Fibroblast of lung (primary cell): ENCODE measurements around the gene C16orf96. TPM values are rescaled to one million over a fixed set of nuclear protein-coding genes. Genes with fewer than 3 reads are reported as not detected.

Source experiments
- DNase-seq, 2 donors: peaks; one replicate each; pipeline versions ENCODE4 v3.0.0 to v3.0.0-alpha.2; 2010; ENCODE audit warnings: low read depth in 2 of 2
- H2AFZ ChIP-seq: 2 replicates; pipeline ENCODE4 v1.5.1; 2012; ENCODE audit warnings: low read length, control low read depth, inconsistent platforms
- H3K27ac ChIP-seq: 2 replicates; pipeline ENCODE4 v1.5.1; 2011; ENCODE audit warnings: low read length, control low read depth; ENCODE audit not compliant: insufficient read depth
- H3K27me3 ChIP-seq: 2 replicates; pipeline ENCODE4 v1.5.1; 2011; ENCODE audit warnings: mild to moderate bottlenecking, low read length; ENCODE audit not compliant: control insufficient read depth, insufficient read depth
- H3K36me3 ChIP-seq: 2 replicates; pipeline ENCODE4 v1.5.1; 2011; ENCODE audit warnings: low read length; ENCODE audit not compliant: control insufficient read depth, insufficient read depth
- H3K4me1 ChIP-seq: 2 replicates; pipeline ENCODE4 v1.5.1; 2011; ENCODE audit warnings: low read length; ENCODE audit not compliant: control insufficient read depth, insufficient read depth; ENCODE audit errors: extremely low read depth
- H3K4me2 ChIP-seq: 2 replicates; pipeline ENCODE4 v1.5.1; 2011; ENCODE audit warnings: low read length, control low read depth; ENCODE audit not compliant: insufficient read depth; ENCODE audit errors: extremely low read depth
- H3K4me3 ChIP-seq, 4 experiments: fragments of 200-600 bp in 1 of 4; sonication (generic) in 1 of 4; replicated peaks in 1 of 4; 2 replicates each; pipeline ENCODE4 v1.5.1; 2011 to 2016; ENCODE audit warnings: low read length in 4 of 4, low read depth in 3 of 4, mild to moderate bottlenecking in 3 of 4, control low read depth in 2 of 4, inconsistent platforms in 1 of 4, mixed read lengths in 1 of 4; ENCODE audit not compliant: insufficient read depth in 1 of 4; ENCODE audit errors: control extremely low read depth in 1 of 4
- H3K79me2 ChIP-seq: 2 replicates; pipeline ENCODE4 v1.5.1; 2012; ENCODE audit warnings: mild to moderate bottlenecking, low read length, inconsistent platforms; ENCODE audit not compliant: control insufficient read depth, insufficient read depth
- H3K9ac ChIP-seq: 2 replicates; pipeline ENCODE4 v1.5.1; 2011; ENCODE audit warnings: mild to moderate bottlenecking, low read length, control low read depth; ENCODE audit not compliant: insufficient read depth
- H3K9me3 ChIP-seq: 2 replicates; pipeline ENCODE4 v1.5.1; 2012; ENCODE audit warnings: low read depth, low read length; ENCODE audit not compliant: control insufficient read depth, insufficient read depth
- H4K20me1 ChIP-seq: 2 replicates; pipeline ENCODE4 v1.5.1; 2011; ENCODE audit warnings: low read length; ENCODE audit not compliant: control insufficient read depth, insufficient read depth; ENCODE audit errors: extremely low read depth
- CTCF ChIP-seq, 2 donors: IDR thresholded peaks in 1 of 2; conservative IDR thresholded peaks in 1 of 2; 1 replicate in 1 of 2; 2 replicates in 1 of 2; pipeline ENCODE4 v1.5.1; 2011 to 2012; ENCODE audit warnings: low read length in 2 of 2, control low read depth in 1 of 2, inconsistent platforms in 1 of 2, low read depth in 1 of 2, mild to moderate bottlenecking in 1 of 2
- EZH2 ChIP-seq: IDR thresholded peaks from 2 replicates; pipeline ENCODE4 v1.5.1; 2012; ENCODE audit warnings: low read length, control low read depth, mild to moderate bottlenecking; ENCODE audit errors: missing control alignments
- polyA plus RNA-seq, 2 donors: library from polyadenylated mRNA; depleted of rRNA in 1 of 2; stranded (reverse) in 1 of 2; unstranded in 1 of 2; fragments of >200 nt; gene quantifications; 2 replicates each; pipeline ENCODE4 v1.2.1, GENCODE V29; 2011 to 2012; ENCODE audit warnings: missing spikeins in 1 of 2
- total RNA-seq: library from RNA; depleted of rRNA; stranded (reverse); fragments of >200 nt; gene quantifications from 2 replicates; pipeline ENCODE4 v1.2.1, GENCODE V29; 2014

Gene C16orf96
- total and polyA plus RNA-seq, 2 donors (not counting 1 experiment from before 2014, with no cell fraction given), result under 0.01 TPM; not detected in 1

- H3K4me2 ChIP-seq, result no peak overlapping the region
- no peak overlapping the region for H3K9ac ChIP-seq
- no peak overlapping the region for H3K4me3 ChIP-seq
- H3K79me2 ChIP-seq, result peaks cover 12% of the 10 kb centered on the region
- no peak overlapping the region for H3K27ac ChIP-seq
- DNase-seq, result no peak
- H3K9me3 ChIP-seq, result no peaks in the 10 kb centered on the region
- H3K4me1 ChIP-seq, result peaks cover 4% of the 10 kb centered on the region
- H3K36me3 ChIP-seq, result no peaks in the 10 kb centered on the region
- H3K27me3 ChIP-seq, result no peaks in the 10 kb centered on the region
- H2AFZ ChIP-seq, result no peak overlapping the region
- no peak for TF ChIP-seq CTCF (conservative IDR thresholded peaks at IDR 0.05 in 1 of 2, IDR thresholded peaks at IDR 0.05 in 1 of 2; ENCODE audit: low read depth in 1 of 2, low read length in 2 of 2)
- no peak for TF ChIP-seq EZH2
- no peaks in the 10 kb centered on the region for H4K20me1 ChIP-seq
These were observed 61.7 kb downstream of the C16orf96 start for GRCh38 chr16:4617880-4618279.

- DNase-seq, result no peak
- no peak overlapping the region for H2AFZ ChIP-seq
- H3K4me2 ChIP-seq, result no peak overlapping the region
- H4K20me1 ChIP-seq, result no peaks in the 10 kb centered on the region
- no peaks in the 10 kb centered on the region for H3K27me3 ChIP-seq
- H3K36me3 ChIP-seq, result no peaks in the 10 kb centered on the region
- TF ChIP-seq CTCF (conservative IDR thresholded peaks at IDR 0.05 in 1 of 2, IDR thresholded peaks at IDR 0.05 in 1 of 2; ENCODE audit: low read depth in 1 of 2, low read length in 2 of 2) (no peak), EZH2 (no peak)
- no peak overlapping the region for H3K27ac ChIP-seq
- H3K9me3 ChIP-seq, result no peaks in the 10 kb centered on the region
- peaks cover 3% of the 10 kb centered on the region for H3K79me2 ChIP-seq
- no peak overlapping the region for H3K4me3 ChIP-seq
- H3K9ac ChIP-seq, result no peak overlapping the region
- H3K4me1 ChIP-seq, result peaks cover 2% of the 10 kb centered on the region
These were observed 62.7 kb downstream of the C16orf96 start for GRCh38 chr16:4618645-4619418.

GRCh38 chr16:4623593-4623992, 67.5 kb downstream of the C16orf96 start:
- no peak for DNase-seq
- no peaks in the 10 kb centered on the region for H3K27me3 ChIP-seq
- no peak overlapping the region for H3K4me2 ChIP-seq
- H3K9ac ChIP-seq, result no peak overlapping the region
- no peaks in the 10 kb centered on the region for H3K36me3 ChIP-seq
- H3K4me1 ChIP-seq, result peaks cover 5% of the 10 kb centered on the region
- no peak overlapping the region for H2AFZ ChIP-seq
- peaks cover 30% of the 10 kb centered on the region for H3K79me2 ChIP-seq
- H4K20me1 ChIP-seq, result no peaks in the 10 kb centered on the region
- H3K9me3 ChIP-seq, result no peaks in the 10 kb centered on the region
- H3K27ac ChIP-seq, result no peak overlapping the region
- H3K4me3 ChIP-seq, result no peak overlapping the region
- TF ChIP-seq EZH2 (no peak), CTCF (conservative IDR thresholded peaks at IDR 0.05 in 1 of 2, IDR thresholded peaks at IDR 0.05 in 1 of 2; ENCODE audit: low read depth in 1 of 2, low read length in 2 of 2) (no peak)
